ENCODE measurements around the gene SUV39H2. TPM values are rescaled to one million over a fixed set of nuclear protein-coding genes. Genes with fewer than 3 reads are reported as not detected.

The SUV39H2 gene
- total RNA-seq, 1 donor from 2014 or later = not detected

- Histone ChIP-seq H3K4me1 (peaks cover 0 to 7% of the 10 kb centered on the region in 2 donors), H3K9me3 (no peaks in the 10 kb centered on the region), H3K27ac (peak within 1 kb of the TSS; percentile 94 to 97), H3K36me3 (peaks cover 13 to 25% of the 10 kb centered on the region in 2 donors), H3K4me3 (peak within 1 kb of the TSS; percentile 85 to 86), H3K27me3 (no peaks in the 10 kb centered on the region)
- TF ChIP-seq, protein P1, sequence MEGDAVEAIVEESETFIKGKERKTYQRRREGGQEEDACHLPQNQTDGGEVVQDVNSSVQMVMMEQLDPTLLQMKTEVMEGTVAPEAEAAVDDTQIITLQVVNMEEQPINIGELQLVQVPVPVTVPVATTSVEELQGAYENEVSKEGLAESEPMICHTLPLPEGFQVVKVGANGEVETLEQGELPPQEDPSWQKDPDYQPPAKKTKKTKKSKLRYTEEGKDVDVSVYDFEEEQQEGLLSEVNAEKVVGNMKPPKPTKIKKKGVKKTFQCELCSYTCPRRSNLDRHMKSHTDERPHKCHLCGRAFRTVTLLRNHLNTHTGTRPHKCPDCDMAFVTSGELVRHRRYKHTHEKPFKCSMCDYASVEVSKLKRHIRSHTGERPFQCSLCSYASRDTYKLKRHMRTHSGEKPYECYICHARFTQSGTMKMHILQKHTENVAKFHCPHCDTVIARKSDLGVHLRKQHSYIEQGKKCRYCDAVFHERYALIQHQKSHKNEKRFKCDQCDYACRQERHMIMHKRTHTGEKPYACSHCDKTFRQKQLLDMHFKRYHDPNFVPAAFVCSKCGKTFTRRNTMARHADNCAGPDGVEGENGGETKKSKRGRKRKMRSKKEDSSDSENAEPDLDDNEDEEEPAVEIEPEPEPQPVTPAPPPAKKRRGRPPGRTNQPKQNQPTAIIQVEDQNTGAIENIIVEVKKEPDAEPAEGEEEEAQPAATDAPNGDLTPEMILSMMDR (IDR thresholded peaks at IDR 0.05) = no peak
- peak; percentile 92 to 99 for DNase-seq (ENCODE audit: low spot score in 2 of 2)
- intact Hi-C loops (cut with DNase I) = loop anchor here (1.0 to 5.0 kb wide), 9 partner anchors 40 to 330 kb away; partner anchors contain the start of genes DCLRE1C, NMT2, RPP38 and SUV39H2
Observed at GRCh38 chr10:14837757-14838581, 40.7 kb upstream of the SUV39H2 start, which contains the start of the genes CDNF, HSPA14 and MSANTD7. Gene CDNF, minus strand, starts transcription at chr10:14838037. Its CDS starts 91 bp downstream, at chr10:14837946. Gene HSPA14, plus strand, starts transcription at chr10:14838306. Its CDS starts 97 bp downstream, at chr10:14838403. Gene MSANTD7, plus strand, starts transcription at chr10:14838306. Its CDS starts 3,979 bp downstream, at chr10:14842285.

- H3K4me1 ChIP-seq = peaks cover 0 to 7% of the 10 kb centered on the region in 2 donors
- peak overlapping the region; percentile 85 to 86 for H3K4me3 ChIP-seq
- no peaks in the 10 kb centered on the region for H3K27me3 ChIP-seq
- DNase-seq (ENCODE audit: low spot score in 2 of 2) = peak in 1 of 2 donors; percentile 65
- peak overlapping the region; percentile 91 to 94 for H3K27ac ChIP-seq
- H3K36me3 ChIP-seq = peaks cover 20 to 28% of the 10 kb centered on the region in 2 donors
- intact Hi-C loops (cut with DNase I) = loop anchor here (1.0 to 5.0 kb wide), 8 partner anchors 40 to 330 kb away; partner anchors contain the start of genes DCLRE1C, NMT2, RPP38 and SUV39H2
- TF ChIP-seq, protein P1 (IDR thresholded peaks at IDR 0.05) = no peak
- no peaks in the 10 kb centered on the region for H3K9me3 ChIP-seq
Observed at GRCh38 chr10:14838582-14839304, 39.9 kb upstream of the SUV39H2 start.

GRCh38 chr10:14839305-14839695 lies 39.4 kb upstream of the SUV39H2 start:
- Histone ChIP-seq H3K27ac (peak overlapping the region; percentile 91 to 94), H3K4me1 (peaks cover 0 to 7% of the 10 kb centered on the region in 2 donors), H3K36me3 (peaks cover 24 to 31% of the 10 kb centered on the region in 2 donors), H3K9me3 (no peaks in the 10 kb centered on the region), H3K27me3 (no peaks in the 10 kb centered on the region), H3K4me3 (peak overlapping the region; percentile 85 to 86)
- intact Hi-C loops (cut with DNase I) = loop anchor here (2.0 to 5.0 kb wide), 4 partner anchors 102 to 302 kb away; partner anchors contain the start of gene RPP38
- no peak for DNase-seq (ENCODE audit: low spot score in 2 of 2)
- TF ChIP-seq, protein P1 (IDR thresholded peaks at IDR 0.05) = no peak

- Histone ChIP-seq H3K36me3 (peaks cover 24 to 33% of the 10 kb centered on the region in 2 donors), H3K4me3 (no peak overlapping the region), H3K4me1 (peaks cover 0 to 7% of the 10 kb centered on the region in 2 donors), H3K27me3 (no peaks in the 10 kb centered on the region), H3K9me3 (no peaks in the 10 kb centered on the region), H3K27ac (no peak overlapping the region)
- intact Hi-C loops (cut with DNase I) = no loop called here
- no peak for DNase-seq (ENCODE audit: low spot score in 2 of 2)
- TF ChIP-seq, protein P1 (IDR thresholded peaks at IDR 0.05) = no peak
Observed at GRCh38 chr10:14840178-14840577, 38.5 kb upstream of the SUV39H2 start.

GRCh38 chr10:14843327-14843988 lies 35.2 kb upstream of the SUV39H2 start:
- Histone ChIP-seq H3K4me1 (no peaks in the 10 kb centered on the region), H3K27me3 (no peaks in the 10 kb centered on the region), H3K27ac (no peak overlapping the region), H3K4me3 (no peak overlapping the region), H3K9me3 (no peaks in the 10 kb centered on the region), H3K36me3 (peaks cover 24 to 33% of the 10 kb centered on the region in 2 donors)
- intact Hi-C loops (cut with DNase I) = no loop called here
- no peak for DNase-seq (ENCODE audit: low spot score in 2 of 2)
- TF ChIP-seq, protein P1 (IDR thresholded peaks at IDR 0.05) = no peak
